ENCODE measurements around the gene ATP8A1.

The ATP8A1 gene

GRCh38 chr4:42646999-42647541 is 9.8 kb downstream of the ATP8A1 start:
- DNase-seq, result no peak

- no peak for DNase-seq
Observed at GRCh38 chr4:42646013-42646784, 10.7 kb downstream of the ATP8A1 start.

GRCh38 chr4:42644897-42645296 is 12.0 kb downstream of the ATP8A1 start:
- no peak for DNase-seq

- no peak for DNase-seq
Observed at GRCh38 chr4:42643685-42644084, 13.2 kb downstream of the ATP8A1 start.

GRCh38 chr4:42642845-42643615 is 13.9 kb downstream of the ATP8A1 start:
- no peak for DNase-seq

GRCh38 chr4:42642101-42642797 is 14.7 kb downstream of the ATP8A1 start:
- DNase-seq, result no peak

GRCh38 chr4:42641656-42642055 is 15.2 kb downstream of the ATP8A1 start:
- no peak for DNase-seq

GRCh38 chr4:42641161-42641560 is 15.7 kb downstream of the ATP8A1 start:
- DNase-seq, result no peak

GRCh38 chr4:42640613-42641012 is 16.3 kb downstream of the ATP8A1 start:
- no peak for DNase-seq

- DNase-seq, result no peak
Observed at GRCh38 chr4:42638993-42639392, 17.9 kb downstream of the ATP8A1 start.

GRCh38 chr4:42638321-42638720 is 18.6 kb downstream of the ATP8A1 start:
- DNase-seq, result no peak

- no peak for DNase-seq
Observed at GRCh38 chr4:42637867-42638266, 19.0 kb downstream of the ATP8A1 start.

- no peak for DNase-seq
Observed at GRCh38 chr4:42637104-42637503, 19.8 kb downstream of the ATP8A1 start.

GRCh38 chr4:42636645-42636949 is 20.3 kb downstream of the ATP8A1 start:
- no peak for DNase-seq

- no peak for DNase-seq
Observed at GRCh38 chr4:42633605-42634388, 23.1 kb downstream of the ATP8A1 start.

- no peak for DNase-seq
Observed at GRCh38 chr4:42632653-42633382, 24.1 kb downstream of the ATP8A1 start.

GRCh38 chr4:42630908-42631307 is 26.0 kb downstream of the ATP8A1 start:
- no peak for DNase-seq

- DNase-seq, result no peak
Observed at GRCh38 chr4:42628740-42629139, 28.2 kb downstream of the ATP8A1 start.

GRCh38 chr4:42627885-42628646 is 28.8 kb downstream of the ATP8A1 start:
- peak; percentile 40 for DNase-seq

GRCh38 chr4:42626629-42627146 is 30.2 kb downstream of the ATP8A1 start:
- DNase-seq, result no peak

GRCh38 chr4:42625329-42625728 is 31.6 kb downstream of the ATP8A1 start:
- DNase-seq, result no peak

Measured in activated gamma-delta T cell treated with Interleukin-2 at 50 U/mL for 16 hours (primary cell).